ENCODE data around the gene ADGRA1.

Gene ADGRA1

GRCh38 chr10:133100186-133100585 is 12.5 kb downstream of the ADGRA1 start:
- H3K4me2 ChIP-seq (ENCODE audit: low read length): no peak overlapping the region
- H3K23ac ChIP-seq (ENCODE audit: low read length): no peak overlapping the region
- no peak overlapping the region for H2BK120ac ChIP-seq (ENCODE audit: insufficient read depth, low read length, poor library complexity)
- no peak overlapping the region for H3K9ac ChIP-seq (ENCODE audit: low read length)
- WGBS (ENCODE audit: extremely low coverage, insufficient coverage, insufficient read length): no CpG with 5 or more reads among the region's 24 CpGs
- no peak for DNase-seq
- H3K36me3 ChIP-seq (ENCODE audit: control insufficient read depth in 1 of 2, insufficient read depth in 2 of 2, low read length in 2 of 2): no peaks in the 10 kb centered on the region
- H2BK12ac ChIP-seq (ENCODE audit: low read length): no peak overlapping the region
- peaks cover 3% of the 10 kb centered on the region in 2 experiments for H3K4me1 ChIP-seq (ENCODE audit: control insufficient read depth in 1 of 2, insufficient read depth in 2 of 2, low read length in 2 of 2)
- no peak overlapping the region for H4K12ac ChIP-seq (ENCODE audit: low read depth, low read length)
- no peak overlapping the region for H4K8ac ChIP-seq (ENCODE audit: low read depth, low read length)
- no peaks in the 10 kb centered on the region for H3K27me3 ChIP-seq (ENCODE audit: insufficient read depth, low read length)
- no peak overlapping the region for H3K27ac ChIP-seq (ENCODE audit: low read depth, low read length)
- no peak overlapping the region for H3K18ac ChIP-seq (ENCODE audit: low read length)
- H3K79me2 ChIP-seq (ENCODE audit: control insufficient read depth, insufficient read depth, low read length, poor library complexity): no peaks in the 10 kb centered on the region
- no peak overlapping the region for H3K4ac ChIP-seq (ENCODE audit: low read depth, low read length)
- H4K91ac ChIP-seq (ENCODE audit: low read depth, low read length): no peak overlapping the region
- no peak overlapping the region for H2BK5ac ChIP-seq (ENCODE audit: low read depth, low read length, poor library complexity)
- H2AK5ac ChIP-seq (ENCODE audit: low read length): no peak overlapping the region
- H3K4me3 ChIP-seq (ENCODE audit: low read depth, low read length): no peak overlapping the region
- no peak overlapping the region for H2AFZ ChIP-seq (ENCODE audit: insufficient read depth, low read length, poor library complexity)
- no peaks in the 10 kb centered on the region for H3K9me3 ChIP-seq (ENCODE audit: insufficient read depth, low read depth, low read length)
- no peaks in the 10 kb centered on the region for H3K79me1 ChIP-seq (ENCODE audit: low read length)
- H3K14ac ChIP-seq (ENCODE audit: low read length): no peak overlapping the region

- Histone ChIP-seq H3K14ac (ENCODE audit: low read length) (no peak overlapping the region), H3K36me3 (ENCODE audit: control insufficient read depth in 1 of 2, insufficient read depth in 2 of 2, low read length in 2 of 2) (no peaks in the 10 kb centered on the region), H4K8ac (ENCODE audit: low read depth, low read length) (no peak overlapping the region), H2BK12ac (ENCODE audit: low read length) (no peak overlapping the region), H3K4me3 (ENCODE audit: low read depth, low read length) (no peak overlapping the region), H4K12ac (ENCODE audit: low read depth, low read length) (no peak overlapping the region), H2AFZ (ENCODE audit: insufficient read depth, low read length, poor library complexity) (no peak overlapping the region), H3K9me3 (ENCODE audit: insufficient read depth, low read depth, low read length) (peaks cover 4% of the 10 kb centered on the region), H4K91ac (ENCODE audit: low read depth, low read length) (no peak overlapping the region), H2AK5ac (ENCODE audit: low read length) (no peak overlapping the region), H3K27me3 (ENCODE audit: insufficient read depth, low read length) (no peaks in the 10 kb centered on the region), H3K23ac (ENCODE audit: low read length) (no peak overlapping the region), H3K4me2 (ENCODE audit: low read length) (no peak overlapping the region), H3K79me1 (ENCODE audit: low read length) (no peaks in the 10 kb centered on the region), H3K18ac (ENCODE audit: low read length) (no peak overlapping the region), H3K4me1 (ENCODE audit: control insufficient read depth in 1 of 2, insufficient read depth in 2 of 2, low read length in 2 of 2) (peaks cover 3% of the 10 kb centered on the region in 2 experiments), H3K27ac (ENCODE audit: low read depth, low read length) (no peak overlapping the region), H2BK5ac (ENCODE audit: low read depth, low read length, poor library complexity) (no peak overlapping the region), H3K9ac (ENCODE audit: low read length) (no peak overlapping the region), H3K79me2 (ENCODE audit: control insufficient read depth, insufficient read depth, low read length, poor library complexity) (no peaks in the 10 kb centered on the region), H2BK120ac (ENCODE audit: insufficient read depth, low read length, poor library complexity) (no peak overlapping the region), H3K4ac (ENCODE audit: low read depth, low read length) (no peak overlapping the region)
- no CpG with 5 or more reads among the region's 37 CpGs for WGBS (ENCODE audit: extremely low coverage, insufficient coverage, insufficient read length)
- no peak for DNase-seq
Measured at GRCh38 chr10:133100706-133101415, 13.1 kb downstream of the ADGRA1 start.

- no peak overlapping the region for H4K91ac ChIP-seq (ENCODE audit: low read depth, low read length)
- no peak overlapping the region for H2BK12ac ChIP-seq (ENCODE audit: low read length)
- H3K4ac ChIP-seq (ENCODE audit: low read depth, low read length): no peak overlapping the region
- H3K23ac ChIP-seq (ENCODE audit: low read length): no peak overlapping the region
- peaks cover 6% of the 10 kb centered on the region for H3K9me3 ChIP-seq (ENCODE audit: insufficient read depth, low read depth, low read length)
- no peaks in the 10 kb centered on the region for H3K79me2 ChIP-seq (ENCODE audit: control insufficient read depth, insufficient read depth, low read length, poor library complexity)
- H4K12ac ChIP-seq (ENCODE audit: low read depth, low read length): no peak overlapping the region
- H2AK5ac ChIP-seq (ENCODE audit: low read length): no peak overlapping the region
- no peaks in the 10 kb centered on the region for H3K79me1 ChIP-seq (ENCODE audit: low read length)
- H2BK120ac ChIP-seq (ENCODE audit: insufficient read depth, low read length, poor library complexity): no peak overlapping the region
- no peak overlapping the region for H3K4me2 ChIP-seq (ENCODE audit: low read length)
- H2BK5ac ChIP-seq (ENCODE audit: low read depth, low read length, poor library complexity): no peak overlapping the region
- no peak for DNase-seq
- H3K4me3 ChIP-seq (ENCODE audit: low read depth, low read length): no peak overlapping the region
- no peak overlapping the region for H3K27ac ChIP-seq (ENCODE audit: low read depth, low read length)
- H2AFZ ChIP-seq (ENCODE audit: insufficient read depth, low read length, poor library complexity): no peak overlapping the region
- no peak overlapping the region for H3K18ac ChIP-seq (ENCODE audit: low read length)
- WGBS (ENCODE audit: extremely low coverage, insufficient coverage, insufficient read length): no CpG with 5 or more reads among the region's 16 CpGs
- no peaks in the 10 kb centered on the region for H3K36me3 ChIP-seq (ENCODE audit: control insufficient read depth in 1 of 2, insufficient read depth in 2 of 2, low read length in 2 of 2)
- peaks cover 3% of the 10 kb centered on the region in 2 experiments for H3K4me1 ChIP-seq (ENCODE audit: control insufficient read depth in 1 of 2, insufficient read depth in 2 of 2, low read length in 2 of 2)
- H4K8ac ChIP-seq (ENCODE audit: low read depth, low read length): no peak overlapping the region
- H3K27me3 ChIP-seq (ENCODE audit: insufficient read depth, low read length): no peaks in the 10 kb centered on the region
- no peak overlapping the region for H3K14ac ChIP-seq (ENCODE audit: low read length)
- H3K9ac ChIP-seq (ENCODE audit: low read length): no peak overlapping the region
Measured at GRCh38 chr10:133101416-133101810, 13.7 kb downstream of the ADGRA1 start.

DNA sequence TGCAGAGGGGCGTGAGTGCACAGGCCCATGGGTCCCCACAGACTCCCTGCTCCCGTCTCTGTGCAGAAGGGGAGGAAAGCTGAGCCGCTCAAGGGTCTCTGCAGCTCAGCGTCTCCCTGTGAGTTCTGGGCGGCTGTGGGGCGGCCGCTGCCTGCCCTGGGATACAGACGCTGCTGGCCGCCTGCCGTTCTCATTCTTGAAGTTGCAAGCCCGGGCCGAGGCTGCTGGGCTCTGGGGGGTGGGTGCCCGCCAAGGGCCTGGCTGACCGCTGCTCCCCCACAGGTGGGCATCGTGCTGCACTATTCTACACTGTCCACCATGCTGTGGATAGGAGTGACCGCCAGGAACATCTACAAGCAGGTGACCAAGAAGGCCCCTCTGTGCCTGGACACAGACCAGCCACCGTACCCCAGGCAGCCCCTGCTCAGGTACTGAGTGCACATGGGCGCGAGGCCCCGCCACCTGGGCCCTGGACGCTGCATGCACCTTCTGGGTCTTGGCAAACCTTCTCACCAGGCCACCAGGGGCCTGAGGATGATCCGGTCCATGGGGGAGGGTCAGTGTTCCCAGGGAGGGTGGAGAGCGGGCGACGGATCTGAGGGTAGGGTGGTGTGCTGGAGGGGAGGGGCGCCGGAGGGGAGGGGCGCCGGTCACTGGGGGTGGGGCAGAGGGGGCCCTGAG is 14.8 kb downstream of the ADGRA1 start:
- Histone ChIP-seq H3K9me3 (ENCODE audit: insufficient read depth, low read depth, low read length) (peaks cover 10% of the 10 kb centered on the region), H3K4me2 (ENCODE audit: low read length) (no peak overlapping the region)
- no CpG with 5 or more reads among the region's 29 CpGs for WGBS (ENCODE audit: extremely low coverage, insufficient coverage, insufficient read length)

More for the DNA sequence above, 14.8 kb downstream of the ADGRA1 start:
- H2AFZ ChIP-seq (ENCODE audit: insufficient read depth, low read length, poor library complexity): no peak overlapping the region
- H3K36me3 ChIP-seq (ENCODE audit: control insufficient read depth in 1 of 2, insufficient read depth in 2 of 2, low read length in 2 of 2): no peaks in the 10 kb centered on the region
- H3K27ac ChIP-seq (ENCODE audit: low read depth, low read length): no peak overlapping the region
- no peak overlapping the region for H4K12ac ChIP-seq (ENCODE audit: low read depth, low read length)
- no peak overlapping the region for H4K91ac ChIP-seq (ENCODE audit: low read depth, low read length)
- DNase-seq: no peak
- H2BK120ac ChIP-seq (ENCODE audit: insufficient read depth, low read length, poor library complexity): no peak overlapping the region
- no peak overlapping the region for H3K23ac ChIP-seq (ENCODE audit: low read length)
- no peaks in the 10 kb centered on the region for H3K79me2 ChIP-seq (ENCODE audit: control insufficient read depth, insufficient read depth, low read length, poor library complexity)
- H3K79me1 ChIP-seq (ENCODE audit: low read length): no peaks in the 10 kb centered on the region
- no peak overlapping the region for H3K4ac ChIP-seq (ENCODE audit: low read depth, low read length)
- no peak overlapping the region for H3K4me3 ChIP-seq (ENCODE audit: low read depth, low read length)
- H3K18ac ChIP-seq (ENCODE audit: low read length): no peak overlapping the region
- peaks cover 3% of the 10 kb centered on the region in 2 experiments for H3K4me1 ChIP-seq (ENCODE audit: control insufficient read depth in 1 of 2, insufficient read depth in 2 of 2, low read length in 2 of 2)
- no peak overlapping the region for H2BK5ac ChIP-seq (ENCODE audit: low read depth, low read length, poor library complexity)
- no peak overlapping the region for H3K14ac ChIP-seq (ENCODE audit: low read length)
- no peak overlapping the region for H4K8ac ChIP-seq (ENCODE audit: low read depth, low read length)
- no peaks in the 10 kb centered on the region for H3K27me3 ChIP-seq (ENCODE audit: insufficient read depth, low read length)
- no peak overlapping the region for H2BK12ac ChIP-seq (ENCODE audit: low read length)
- no peak overlapping the region for H3K9ac ChIP-seq (ENCODE audit: low read length)
- no peak overlapping the region for H2AK5ac ChIP-seq (ENCODE audit: low read length)

All from trophoblast cell (in vitro differentiated cells and primary cell).